HEK293 (cell line): Measurements from ENCODE around the gene NOB1.

ENCODE experiments used
- MZF1 ChIP-seq: fragments of 450-650 bp; formaldehyde crosslinking; IDR thresholded peaks from 2 replicates; pipeline ENCODE4 v1.5.1; 2017; ENCODE audit warnings: missing biosample characterization, missing genetic modification characterization, borderline replicate concordance
- ZNF266 ChIP-seq: fragments of 450-650 bp; formaldehyde crosslinking; IDR thresholded peaks from 2 replicates; pipeline ENCODE4 v1.5.1; 2016; ENCODE audit warnings: missing biosample characterization, missing genetic modification characterization, low read depth
- ZNF473 ChIP-seq: fragments of 450-650 bp; formaldehyde crosslinking; IDR thresholded peaks from 2 replicates; pipeline ENCODE4 v1.5.1; 2017; ENCODE audit warnings: missing biosample characterization, missing genetic modification characterization
- ZNF776 ChIP-seq: fragments of 450-650 bp; formaldehyde crosslinking; IDR thresholded peaks from 2 replicates; pipeline ENCODE4 v1.5.0; 2017; ENCODE audit warnings: missing biosample characterization, missing genetic modification characterization, borderline replicate concordance
- TF ChIP-seq, protein P1 (sequence below): fragments of 450-650 bp; formaldehyde crosslinking; IDR thresholded peaks from 2 replicates; pipeline ENCODE4 v1.5.1; 2016; ENCODE audit warnings: missing biosample characterization, missing genetic modification characterization
- TF ChIP-seq, protein P2 (sequence below): IDR thresholded peaks from 2 replicates; pipeline ENCODE4 v1.6.1; 2011; ENCODE audit warnings: mild to moderate bottlenecking, low read depth, low read length, borderline replicate concordance

DNA sequence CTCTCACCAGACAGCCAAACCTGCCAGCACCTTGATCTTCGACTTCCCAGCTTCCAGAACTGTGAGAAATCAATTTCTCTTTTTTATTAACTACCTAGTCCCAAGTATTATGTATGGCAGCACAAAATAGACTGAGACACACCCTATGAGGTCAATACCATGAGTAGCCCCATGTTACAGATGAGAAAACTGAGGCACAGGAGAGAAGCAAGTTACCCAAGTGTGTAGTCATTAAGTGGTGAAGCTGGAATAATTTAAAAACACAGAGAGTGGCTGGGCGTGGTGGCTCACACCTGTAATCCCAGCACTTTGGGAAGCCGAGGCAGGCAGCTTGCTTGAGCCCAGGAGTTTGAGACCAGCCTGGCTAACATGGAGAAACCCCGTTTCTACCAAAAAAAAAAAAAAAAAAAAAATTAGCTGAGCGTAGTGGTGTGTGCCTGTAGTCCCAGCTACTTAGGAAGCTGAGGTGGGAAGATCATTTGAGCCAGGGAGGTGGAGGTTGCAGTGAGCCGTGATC, 33.2 kb downstream of the NOB1 start:
- TF ChIP-seq MZF1 (tag by site-specific recombination) (no peak), ZNF473 (tag by site-specific recombination) (no peak), ZNF266 (tag by site-specific recombination) (no peak), ZNF776 (tag by site-specific recombination) (no peak)
- TF ChIP-seq, protein P1, sequence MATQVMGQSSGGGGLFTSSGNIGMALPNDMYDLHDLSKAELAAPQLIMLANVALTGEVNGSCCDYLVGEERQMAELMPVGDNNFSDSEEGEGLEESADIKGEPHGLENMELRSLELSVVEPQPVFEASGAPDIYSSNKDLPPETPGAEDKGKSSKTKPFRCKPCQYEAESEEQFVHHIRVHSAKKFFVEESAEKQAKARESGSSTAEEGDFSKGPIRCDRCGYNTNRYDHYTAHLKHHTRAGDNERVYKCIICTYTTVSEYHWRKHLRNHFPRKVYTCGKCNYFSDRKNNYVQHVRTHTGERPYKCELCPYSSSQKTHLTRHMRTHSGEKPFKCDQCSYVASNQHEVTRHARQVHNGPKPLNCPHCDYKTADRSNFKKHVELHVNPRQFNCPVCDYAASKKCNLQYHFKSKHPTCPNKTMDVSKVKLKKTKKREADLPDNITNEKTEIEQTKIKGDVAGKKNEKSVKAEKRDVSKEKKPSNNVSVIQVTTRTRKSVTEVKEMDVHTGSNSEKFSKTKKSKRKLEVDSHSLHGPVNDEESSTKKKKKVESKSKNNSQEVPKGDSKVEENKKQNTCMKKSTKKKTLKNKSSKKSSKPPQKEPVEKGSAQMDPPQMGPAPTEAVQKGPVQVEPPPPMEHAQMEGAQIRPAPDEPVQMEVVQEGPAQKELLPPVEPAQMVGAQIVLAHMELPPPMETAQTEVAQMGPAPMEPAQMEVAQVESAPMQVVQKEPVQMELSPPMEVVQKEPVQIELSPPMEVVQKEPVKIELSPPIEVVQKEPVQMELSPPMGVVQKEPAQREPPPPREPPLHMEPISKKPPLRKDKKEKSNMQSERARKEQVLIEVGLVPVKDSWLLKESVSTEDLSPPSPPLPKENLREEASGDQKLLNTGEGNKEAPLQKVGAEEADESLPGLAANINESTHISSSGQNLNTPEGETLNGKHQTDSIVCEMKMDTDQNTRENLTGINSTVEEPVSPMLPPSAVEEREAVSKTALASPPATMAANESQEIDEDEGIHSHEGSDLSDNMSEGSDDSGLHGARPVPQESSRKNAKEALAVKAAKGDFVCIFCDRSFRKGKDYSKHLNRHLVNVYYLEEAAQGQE (tag by site-specific recombination) = no peak
- TF ChIP-seq, protein P2, sequence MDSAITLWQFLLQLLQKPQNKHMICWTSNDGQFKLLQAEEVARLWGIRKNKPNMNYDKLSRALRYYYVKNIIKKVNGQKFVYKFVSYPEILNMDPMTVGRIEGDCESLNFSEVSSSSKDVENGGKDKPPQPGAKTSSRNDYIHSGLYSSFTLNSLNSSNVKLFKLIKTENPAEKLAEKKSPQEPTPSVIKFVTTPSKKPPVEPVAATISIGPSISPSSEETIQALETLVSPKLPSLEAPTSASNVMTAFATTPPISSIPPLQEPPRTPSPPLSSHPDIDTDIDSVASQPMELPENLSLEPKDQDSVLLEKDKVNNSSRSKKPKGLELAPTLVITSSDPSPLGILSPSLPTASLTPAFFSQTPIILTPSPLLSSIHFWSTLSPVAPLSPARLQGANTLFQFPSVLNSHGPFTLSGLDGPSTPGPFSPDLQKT = no peak
